OCI-LY7 (cell line): ENCODE results near the gene IFNA1. TPM values are rescaled to one million over a fixed set of nuclear protein-coding genes. Genes with fewer than 3 reads are reported as not detected.

Experiments used
- Bru-seq: library from RNA; stranded (reverse); fragments of 400-500 nt; gene quantifications from one replicate; lab custom pipeline; 2021; lab: Mats Ljungman, UMichigan
- BruChase-seq, 2 experiments: library from RNA; stranded (reverse); fragments of 400-500 nt; gene quantifications; one replicate each; lab custom pipeline; 2021; lab: Mats Ljungman, UMichigan
- BruUV-seq: library from RNA; stranded (reverse); fragments of 400-500 nt; replicated peaks from 2 replicates; lab custom pipeline; 2021; lab: Mats Ljungman, UMichigan
- CTCF ChIA-PET: fragments of 300-600 bp; sonication (Branson Sonifier 250); formaldehyde crosslinking; loops from one replicate; lab custom pipeline; 2022; ENCODE audit warnings: antibody characterized with exemption; ENCODE audit not compliant: unreplicated experiment; lab: Charles Lee
- POLR2A ChIA-PET: fragments of 300-600 bp; sonication (Branson Sonifier 250); formaldehyde crosslinking; loops from one replicate; lab custom pipeline; 2022; ENCODE audit warnings: antibody characterized with exemption; lab: Charles Lee
- DNase-seq: peaks from one replicate; pipeline ENCODE4 v3.0.0-alpha.2; 2015; ENCODE audit warnings: low spot score
- H2AFZ ChIP-seq: fragments of 200-600 bp; sonication (generic), shearing (Covaris generic); 2 replicates; pipeline ENCODE4 v1.6.1; 2014; ENCODE audit warnings: mild to moderate bottlenecking, antibody characterized with exemption, low read length, moderate library complexity
- H3K27ac ChIP-seq: fragments of 200-600 bp; sonication (generic); 2 replicates; pipeline ENCODE4 v1.5.1; 2014; ENCODE audit warnings: mixed run types, low read depth, mild to moderate bottlenecking, moderate library complexity, low read length, inconsistent platforms; ENCODE audit not compliant: poor library complexity, severe bottlenecking
- H3K36me3 ChIP-seq: fragments of 200-600 bp; sonication (generic); 2 replicates; pipeline ENCODE4 v1.6.1; 2014; ENCODE audit warnings: mild to moderate bottlenecking, antibody characterized with exemption, low read length, moderate library complexity, mixed read lengths; ENCODE audit not compliant: insufficient read depth
- H3K4me1 ChIP-seq: fragments of 200-600 bp; sonication (generic); 2 replicates; pipeline ENCODE4 v1.5.1; 2014; ENCODE audit warnings: mild to moderate bottlenecking, low read length; ENCODE audit not compliant: insufficient read depth, poor library complexity, severe bottlenecking
- H3K4me2 ChIP-seq: fragments of 200-600 bp; sonication (generic); 2 replicates; pipeline ENCODE4 v1.6.1; 2014; ENCODE audit warnings: mild to moderate bottlenecking, low read length
- H3K4me3 ChIP-seq: fragments of 200-600 bp; sonication (generic); 2 replicates; pipeline ENCODE4 v1.5.1; 2014; ENCODE audit warnings: mild to moderate bottlenecking, low read depth, low read length; ENCODE audit not compliant: poor library complexity, severe bottlenecking
- H3K79me2 ChIP-seq: fragments of 200-600 bp; sonication (generic); 2 replicates; pipeline ENCODE4 v1.6.1; 2016; ENCODE audit warnings: low read depth, mild to moderate bottlenecking, low read length, moderate library complexity, mixed read lengths; ENCODE audit not compliant: insufficient read depth
- H3K9me2 ChIP-seq: fragments of 200-600 bp; sonication (generic); 2 replicates; pipeline ENCODE4 v1.6.1; 2016; ENCODE audit warnings: mild to moderate bottlenecking, low read length, mixed read lengths; ENCODE audit not compliant: insufficient read depth
- H3K9me3 ChIP-seq: fragments of 200-600 bp; sonication (generic); 2 replicates; pipeline ENCODE4 v1.6.1; 2014; ENCODE audit warnings: mild to moderate bottlenecking, mixed run types, low read length, mixed read lengths
- H4K20me1 ChIP-seq: fragments of 200-600 bp; sonication (generic); 2 replicates; pipeline ENCODE4 v1.6.1; 2014; ENCODE audit warnings: mild to moderate bottlenecking, antibody characterized with exemption, low read length, moderate library complexity, mixed read lengths; ENCODE audit not compliant: insufficient read depth
- CTCF ChIP-seq: fragments of 200-600 bp; sonication (generic); conservative IDR thresholded peaks from 2 replicates; pipeline ENCODE4 v1.5.1; 2014; ENCODE audit warnings: mild to moderate bottlenecking, antibody characterized with exemption, low read length, moderate library complexity, mixed read lengths
- EZH2phosphoT487 ChIP-seq: fragments of 200-600 bp; sonication (generic); IDR thresholded peaks from 2 replicates; pipeline ENCODE4 v1.6.1; 2018; ENCODE audit warnings: low read depth, borderline replicate concordance, mild to moderate bottlenecking, mixed run types, antibody characterized with exemption, low read length, moderate library complexity, mixed read lengths
- intact Hi-C: fragments of 100-400 bp; cut with micrococcal nuclease; formaldehyde crosslinking; loops from one replicate; pipeline ENCODE4 v1.10.0; 2022; ENCODE audit not compliant: unreplicated experiment
- long read RNA-seq: library from polyadenylated mRNA; stranded (forward); transcript quantifications from one replicate; pipeline ENCODE4 v2.0.0, GENCODE V29; 2022
- total RNA-seq, 2 experiments: library from RNA; depleted of rRNA in 1 of 2; stranded (reverse); fragments of >200 nt in 1 of 2; shearing (Covaris generic) in 1 of 2; gene quantifications; 2 replicates each; pipeline ENCODE4 v1.2.3, GENCODE V29; 2014 to 2022

Gene IFNA1
- total RNA-seq (2014; rRNA removed; shearing (Covaris generic)) (not detected in 2 replicates), total RNA-seq (2022) (not detected in 2 replicates), Bru-seq, nascent RNA (not detected), BruChase-seq, experiment 1, labeled RNA remaining after a 6-hour chase (not detected), BruChase-seq, experiment 2, labeled RNA remaining after a 2-hour chase (not detected)
- long read RNA-seq, result 0 reads

GRCh38 chr9:21440139-21440538, at the start of gene IFNA1:
TSS of gene IFNA1 (plus strand) at chr9:21440439. CDS start at chr9:21440508, 69 bp downstream.
- Histone ChIP-seq H3K79me2 (no peaks in the 10 kb centered on the region), H3K9me2 (no peaks in the 10 kb centered on the region), H3K4me2 (no peak within 1 kb of the TSS), H3K36me3 (no peaks in the 10 kb centered on the region), H3K4me3 (no peak within 1 kb of the TSS), H3K27ac (no peak within 1 kb of the TSS), H3K4me1 (no peaks in the 10 kb centered on the region), H4K20me1 (no peaks in the 10 kb centered on the region), H3K9me3 (no peaks in the 10 kb centered on the region), H2AFZ (no peak within 1 kb of the TSS)
- ChIA-PET POLR2A (interaction anchor here (0.7 kb wide), 2 partner anchors 8 to 1682 kb away, joined by 3 read pairs; no protein-coding TSS in a partner anchor), CTCF (no interaction called here)
- no peak for DNase-seq
- intact Hi-C loops, result no loop called here
- BruUV-seq, result no TSS peak
- TF ChIP-seq CTCF (no peak), EZH2phosphoT487 (no peak)

- TF ChIP-seq EZH2phosphoT487 (no peak), CTCF (peak; percentile 57)
- peak; percentile 45 for DNase-seq
- Histone ChIP-seq H3K9me3 (no peaks in the 10 kb centered on the region), H3K4me1 (no peaks in the 10 kb centered on the region), H3K4me3 (no peak overlapping the region), H4K20me1 (no peaks in the 10 kb centered on the region), H3K4me2 (no peak overlapping the region), H3K36me3 (no peaks in the 10 kb centered on the region), H3K9me2 (no peaks in the 10 kb centered on the region), H2AFZ (no peak overlapping the region), H3K27ac (no peak overlapping the region), H3K79me2 (no peaks in the 10 kb centered on the region)
- POLR2A ChIA-PET, result interaction anchor here (1.6 kb wide), 1 partner anchor 66 kb away, joined by 3 read pairs; no protein-coding TSS in a partner anchor
- no TSS peak for BruUV-seq
- intact Hi-C loops, result no loop called here
- CTCF ChIA-PET, result no interaction called here
Measured at GRCh38 chr9:21392270-21392669, 48.0 kb upstream of the IFNA1 start.
